CD4-positive, alpha-beta T cell treated with Interleukin-17A for 1 hour (primary cell): ENCODE results near the gene TYW1.
"Not testable (repeated sequence)": the region's sequence is repeated elsewhere in the genome, so short reads cannot be mapped to it uniquely, and the experiment has no call there.

ENCODE experiments used
- DNase-seq: peaks from one replicate; pipeline ENCODE4 v3.0.0-alpha.2; 2020

TYW1 gene

DNA sequence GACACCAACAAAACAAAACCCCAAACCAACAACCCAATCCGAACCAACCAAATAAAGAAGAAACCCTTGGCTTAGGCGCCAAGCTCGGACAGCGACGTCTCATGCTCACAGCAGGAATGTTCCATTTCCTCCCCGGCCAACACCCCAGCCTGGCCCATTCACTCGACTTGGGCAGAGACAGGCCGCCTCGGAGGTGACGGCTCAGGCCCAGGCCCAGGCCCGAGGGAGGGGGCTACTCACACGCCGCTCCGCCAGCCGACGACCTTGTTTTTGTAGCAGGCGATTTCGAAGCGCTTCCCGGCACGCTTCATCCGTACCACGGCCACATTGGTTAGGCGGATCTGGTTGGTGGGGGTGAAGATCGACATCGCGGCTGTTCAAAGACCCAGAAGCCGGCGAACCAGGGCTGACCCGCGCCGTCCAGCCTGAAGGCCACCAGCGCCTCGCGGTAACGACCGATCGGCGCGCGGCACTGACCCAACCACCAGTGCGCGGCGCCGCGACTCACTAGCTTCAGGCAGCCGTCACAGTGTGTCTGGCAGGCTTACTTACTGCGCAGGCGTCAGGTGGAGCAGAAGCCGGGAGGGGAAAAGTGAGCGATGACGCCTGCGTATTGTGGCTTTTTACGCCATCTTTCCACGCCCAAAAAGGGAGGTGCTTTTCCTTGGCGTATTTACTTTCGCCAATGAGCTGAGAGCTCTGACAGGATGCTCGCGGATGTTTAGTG lies 1.4 kb upstream of the TYW1 start, which contains the start of gene SBDS:
Gene SBDS (minus strand): TSS at position 537 of the 727 bp plus-strand sequence. CDS start 169 bp downstream, at position 368.
- DNase-seq: peak; percentile 99

DNA sequence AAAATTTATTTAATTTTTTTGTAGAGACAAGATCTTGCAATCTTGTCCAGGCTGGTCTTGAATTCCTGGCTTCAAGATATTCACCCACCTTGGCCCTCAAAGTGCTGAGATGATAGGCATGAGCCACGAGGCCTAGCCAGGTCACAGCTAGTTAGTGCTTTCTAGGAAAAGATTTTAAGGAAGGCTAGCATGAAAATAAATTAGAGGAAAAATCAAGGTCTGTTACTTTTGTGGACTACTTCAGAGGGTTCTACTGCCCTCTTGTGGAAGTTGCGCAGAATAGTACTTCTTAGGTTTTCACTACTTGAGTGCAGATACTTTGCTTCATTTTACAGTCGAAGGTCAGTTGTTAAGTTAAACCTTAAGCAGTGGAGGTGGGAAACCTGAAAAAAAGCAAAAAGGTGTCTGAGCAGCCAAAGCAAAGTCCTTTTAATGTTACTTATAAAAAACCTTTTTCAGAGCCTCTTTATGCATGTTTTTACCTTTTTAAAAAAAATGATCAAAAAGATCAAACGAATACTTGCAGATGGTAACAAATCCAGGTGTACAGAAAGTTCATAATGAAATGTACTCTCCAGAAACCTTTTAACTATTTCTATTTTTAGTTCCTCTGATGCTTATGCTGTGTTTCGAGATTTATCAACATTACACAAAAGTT lies 4.1 kb downstream of the TYW1 start:
- DNase-seq: peak; percentile 56

DNA sequence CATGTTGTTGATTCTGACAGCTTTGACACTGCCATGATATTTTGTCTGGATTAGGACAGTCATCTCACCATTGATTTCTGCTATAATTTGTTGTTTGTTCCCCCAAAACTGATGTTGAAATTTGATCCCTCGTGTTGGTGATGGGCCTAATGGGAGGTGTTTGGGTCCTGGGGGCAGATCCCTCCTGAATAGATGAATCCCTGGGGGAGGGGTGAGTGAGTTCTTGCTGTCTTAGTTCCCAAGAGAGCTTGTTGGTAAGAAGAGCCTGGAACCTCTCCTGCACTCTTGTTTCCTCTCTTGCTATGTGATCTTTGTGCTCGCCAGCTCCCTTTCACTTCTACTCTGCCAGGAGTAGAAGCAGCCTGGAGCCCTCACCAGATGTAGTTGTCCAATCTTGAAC lies 7.5 kb downstream of the TYW1 start:
- not testable (repeated sequence) for DNase-seq

DNA sequence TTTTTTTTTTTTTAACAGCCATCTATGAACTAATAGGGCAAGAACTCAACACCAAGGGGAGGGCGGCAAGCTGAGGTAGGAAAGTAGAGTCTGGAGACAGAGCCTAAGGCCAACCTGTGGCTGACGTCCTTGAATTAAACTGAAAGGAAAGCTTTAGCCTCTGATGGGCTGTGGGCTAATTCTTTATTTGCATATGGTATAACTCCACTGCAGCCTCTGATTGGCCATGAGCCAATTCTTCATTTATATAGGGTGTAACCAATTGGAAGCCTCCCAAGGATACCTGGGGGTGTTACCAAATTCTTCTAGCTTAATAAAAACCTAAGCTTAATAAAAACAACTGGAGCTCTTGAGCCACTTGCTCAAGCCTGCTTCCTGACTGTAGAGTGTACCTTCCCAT lies 10.3 kb downstream of the TYW1 start:
- DNase-seq: no peak

DNA sequence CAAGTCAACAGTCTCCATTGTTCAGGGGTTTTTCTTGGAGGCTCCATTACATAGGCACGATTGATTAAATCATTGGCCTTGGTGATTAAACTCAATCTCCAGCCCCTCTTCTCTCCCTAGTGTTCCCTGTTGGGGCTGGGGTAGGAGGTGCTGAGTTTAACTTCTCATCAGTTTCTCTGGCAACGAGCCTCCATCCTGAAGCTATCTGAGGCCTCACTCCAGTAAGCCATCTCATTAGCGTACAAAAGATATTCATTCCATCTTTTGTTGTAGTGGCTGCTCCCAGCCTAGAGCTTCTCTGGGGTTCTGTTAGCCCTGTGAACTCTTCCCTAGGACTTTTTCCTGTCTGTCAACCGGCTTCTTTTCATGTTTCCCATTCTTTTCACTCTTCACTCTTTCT lies 11.6 kb downstream of the TYW1 start:
- DNase-seq: no peak

DNA sequence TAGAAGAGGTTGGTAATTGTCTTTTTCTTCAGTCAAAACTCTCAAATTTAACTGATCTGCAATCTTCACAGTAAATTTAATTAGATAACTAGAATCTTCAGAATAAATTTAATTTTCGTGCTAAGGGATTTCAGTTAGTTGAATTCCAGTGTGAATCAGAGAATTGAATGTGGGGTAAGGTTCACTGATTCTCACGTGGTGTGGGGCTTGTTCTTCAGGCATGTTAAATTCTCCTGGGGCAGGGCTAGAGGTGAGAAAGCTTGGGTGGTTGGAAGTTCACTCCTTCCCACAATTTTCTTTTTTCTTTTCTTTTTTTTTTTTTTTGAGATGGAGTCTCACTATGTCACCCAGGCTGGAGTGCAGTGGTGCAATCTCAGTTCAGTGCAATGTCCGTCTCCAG lies 13.0 kb downstream of the TYW1 start:
- DNase-seq: not testable (repeated sequence)

DNA sequence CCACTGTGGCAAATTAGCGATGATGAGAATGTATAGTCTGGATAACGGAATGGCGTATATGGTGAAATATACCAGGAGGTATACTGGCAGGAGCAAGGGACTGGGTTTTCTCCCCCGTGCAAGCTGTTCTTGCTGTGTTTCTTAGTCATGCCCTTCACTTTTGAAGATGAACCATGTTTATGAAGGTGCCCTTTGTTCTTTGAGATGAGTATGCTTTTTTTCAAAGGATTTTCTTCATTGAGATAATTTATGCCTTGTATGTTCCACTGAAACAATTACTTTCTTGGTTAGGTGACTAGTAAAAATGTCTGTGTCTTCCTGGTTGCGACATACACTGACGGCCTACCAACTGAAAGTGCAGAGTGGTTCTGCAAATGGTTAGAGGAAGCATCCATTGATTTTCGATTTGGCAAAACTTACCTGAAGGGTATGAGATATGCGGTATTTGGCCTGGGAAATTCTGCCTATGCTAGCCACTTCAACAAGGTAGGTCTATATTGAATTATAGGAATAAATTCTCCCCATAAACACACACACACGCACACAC lies 17.5 kb downstream of the TYW1 start:
- DNase-seq: not testable (repeated sequence)

DNA sequence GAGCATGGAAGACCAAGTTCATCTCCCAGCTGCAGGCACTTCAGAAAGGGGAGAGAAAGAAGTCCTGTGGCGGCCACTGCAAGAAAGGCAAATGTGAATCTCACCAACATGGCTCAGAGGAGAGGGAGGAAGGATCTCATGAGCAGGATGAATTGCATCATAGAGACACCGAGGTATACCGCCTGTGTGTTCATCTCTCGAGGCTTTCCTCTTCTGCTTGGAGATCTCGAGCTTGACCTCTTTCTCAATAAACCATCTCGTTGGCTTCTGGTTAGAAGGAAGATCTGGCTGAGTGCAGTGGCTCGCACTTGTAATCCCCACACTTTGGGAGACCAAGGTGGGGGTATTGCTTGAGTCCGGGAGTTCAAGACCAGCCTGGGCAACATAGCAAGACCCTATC lies 21.3 kb downstream of the TYW1 start:
- DNase-seq: not testable (repeated sequence)

DNA sequence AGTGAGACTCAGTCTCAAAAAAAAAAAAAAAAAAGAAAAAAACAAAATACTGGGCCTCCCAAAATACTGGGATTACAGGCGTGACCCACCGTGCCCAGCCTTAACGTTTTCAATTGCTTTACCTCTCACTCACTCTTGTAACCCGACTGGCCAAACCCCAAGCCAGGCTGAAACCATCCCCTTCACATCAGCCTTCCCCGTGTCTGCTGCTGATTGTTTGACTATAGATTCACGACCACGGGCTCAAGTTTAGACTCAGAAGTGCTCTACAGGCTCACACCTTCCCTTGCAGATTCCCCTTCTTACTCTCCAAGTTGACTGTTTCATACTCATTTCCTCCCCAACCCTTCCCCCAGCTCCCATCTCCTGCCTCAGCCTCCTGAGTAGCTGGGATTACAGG lies 22.3 kb downstream of the TYW1 start:
- no peak for DNase-seq

DNA sequence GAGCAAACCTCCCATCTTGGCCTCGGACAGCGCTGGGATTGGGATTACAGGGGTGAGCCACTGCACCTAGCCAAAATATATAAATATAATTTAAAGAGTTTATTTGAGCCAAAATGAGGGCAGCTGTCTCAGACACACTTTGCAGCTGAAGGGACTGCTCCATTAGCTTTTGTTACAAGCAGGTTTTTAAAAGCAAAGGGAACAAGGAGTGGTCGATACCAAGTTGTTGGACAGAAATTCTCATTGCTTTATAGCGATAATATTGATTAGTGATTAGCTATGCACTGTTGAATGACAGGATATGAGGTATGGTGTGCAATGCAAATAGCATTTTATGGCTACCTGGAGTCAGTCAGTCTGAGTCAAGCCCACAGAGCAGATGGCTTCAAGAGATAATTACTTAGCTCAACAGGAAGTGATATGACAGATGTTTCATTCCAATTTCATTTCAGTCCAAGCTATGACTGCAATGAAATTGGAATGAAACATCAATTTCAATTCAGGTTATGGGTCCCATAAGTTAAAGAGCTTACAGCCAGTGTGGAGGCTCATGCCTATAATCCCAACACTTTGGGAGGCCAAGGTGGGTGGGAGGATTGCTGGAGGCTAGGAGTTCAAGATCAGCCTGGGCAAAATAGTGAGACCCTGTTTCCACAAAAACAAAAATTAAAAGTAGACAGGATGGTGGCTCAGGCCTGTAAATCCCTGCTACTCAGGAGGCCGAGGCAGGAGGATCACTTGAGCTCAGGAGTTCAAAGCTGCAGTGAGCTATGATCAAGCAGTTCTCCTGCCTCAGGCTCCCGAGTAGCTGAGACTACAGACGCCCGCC lies 23.1 kb downstream of the TYW1 start:
- DNase-seq: no peak

DNA sequence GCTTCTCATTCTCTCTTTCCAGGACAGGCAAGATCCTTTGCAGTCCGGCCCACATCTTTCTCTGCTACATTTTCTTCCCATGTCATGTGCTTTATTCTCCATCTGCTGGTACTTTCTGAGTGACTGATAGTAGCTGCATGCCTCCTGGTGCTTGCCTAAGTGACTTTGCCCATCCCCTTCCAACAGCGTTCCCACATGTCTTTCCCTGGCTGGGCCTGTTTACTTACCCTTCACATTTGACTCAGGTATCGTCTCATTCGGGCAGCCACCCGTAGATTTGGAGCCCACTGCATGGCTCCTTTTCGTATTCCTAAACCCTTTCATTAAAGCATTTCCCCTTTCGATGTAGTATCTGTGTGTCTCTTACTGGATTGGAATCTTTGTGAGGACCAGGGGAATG lies 24.6 kb downstream of the TYW1 start:
- DNase-seq: no peak

DNA sequence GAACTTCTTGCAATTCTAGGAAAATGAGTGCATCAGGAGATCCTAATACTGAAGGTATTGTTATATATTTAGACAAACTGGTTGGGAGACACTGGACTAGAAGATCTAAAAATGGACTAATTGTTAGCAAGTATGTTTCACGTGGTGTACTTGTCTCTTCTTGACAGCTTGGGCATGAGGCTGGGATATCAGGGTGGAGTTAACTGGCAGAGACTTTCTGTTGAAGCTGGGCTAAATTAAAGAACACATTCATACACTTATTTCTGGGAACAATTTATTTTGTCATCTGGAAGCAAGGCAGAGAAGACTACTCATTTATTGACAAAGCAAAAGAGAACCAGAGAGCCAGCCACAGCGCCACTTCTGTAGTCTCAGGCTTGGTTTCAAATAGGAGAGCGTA lies 25.9 kb downstream of the TYW1 start:
- no peak for DNase-seq

DNA sequence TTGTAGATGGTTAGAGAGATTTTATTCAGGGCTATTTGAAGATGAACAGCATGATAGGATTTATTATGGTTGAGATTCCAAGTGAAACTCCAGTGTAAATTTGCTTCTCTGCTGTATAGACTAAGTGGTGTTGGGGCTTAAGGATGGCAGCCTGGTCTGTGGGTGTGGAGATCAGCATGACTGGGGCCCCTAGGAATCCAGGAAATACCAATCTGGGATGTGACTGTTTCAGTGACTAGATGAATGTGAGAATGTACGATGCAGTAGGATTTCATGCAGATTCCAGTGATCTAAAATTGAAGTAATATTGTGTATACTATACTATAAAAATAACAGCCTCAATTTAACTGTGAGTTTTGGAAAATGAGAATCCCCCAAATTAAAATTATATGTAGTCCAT lies 28.8 kb downstream of the TYW1 start:
- DNase-seq: not testable (repeated sequence)

DNA sequence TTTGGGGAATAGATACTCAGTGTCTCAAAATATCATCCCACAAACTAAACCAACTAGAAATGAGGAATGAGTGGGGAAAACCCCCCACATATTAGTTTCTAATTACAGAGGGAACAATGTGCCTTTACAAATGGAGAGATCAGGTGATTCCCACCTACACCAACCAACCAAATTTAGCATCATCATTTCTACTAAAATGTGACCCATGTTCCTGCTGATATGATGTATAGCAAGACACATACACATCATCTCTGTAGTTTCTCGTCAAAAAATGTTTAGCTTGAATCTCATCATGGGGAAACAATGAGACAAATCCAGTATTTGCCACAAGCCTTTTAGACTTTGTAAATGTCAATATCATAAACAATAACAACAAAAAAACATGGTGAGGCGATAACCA lies 35.1 kb downstream of the TYW1 start:
- not testable (repeated sequence) for DNase-seq

DNA sequence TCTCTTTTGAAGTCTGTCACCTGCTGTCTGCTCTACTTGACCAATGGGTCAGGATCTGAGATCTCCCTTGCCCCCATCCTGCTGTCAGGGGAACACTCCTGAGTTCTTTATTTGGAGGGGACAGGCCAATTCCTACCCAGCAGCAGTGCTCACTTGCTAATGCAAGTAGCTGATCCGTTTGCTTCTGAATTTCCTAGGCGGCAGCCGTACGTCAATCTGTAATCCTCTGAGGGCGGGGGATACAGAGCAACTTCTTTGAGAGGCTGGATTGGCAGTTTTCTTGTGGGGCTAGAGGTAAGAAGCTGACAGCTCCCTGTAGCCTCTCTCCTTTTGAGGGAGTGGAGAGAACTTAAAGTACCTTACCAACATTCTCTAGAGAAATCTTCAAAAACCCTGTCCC lies 36.6 kb downstream of the TYW1 start:
- DNase-seq: no peak

DNA sequence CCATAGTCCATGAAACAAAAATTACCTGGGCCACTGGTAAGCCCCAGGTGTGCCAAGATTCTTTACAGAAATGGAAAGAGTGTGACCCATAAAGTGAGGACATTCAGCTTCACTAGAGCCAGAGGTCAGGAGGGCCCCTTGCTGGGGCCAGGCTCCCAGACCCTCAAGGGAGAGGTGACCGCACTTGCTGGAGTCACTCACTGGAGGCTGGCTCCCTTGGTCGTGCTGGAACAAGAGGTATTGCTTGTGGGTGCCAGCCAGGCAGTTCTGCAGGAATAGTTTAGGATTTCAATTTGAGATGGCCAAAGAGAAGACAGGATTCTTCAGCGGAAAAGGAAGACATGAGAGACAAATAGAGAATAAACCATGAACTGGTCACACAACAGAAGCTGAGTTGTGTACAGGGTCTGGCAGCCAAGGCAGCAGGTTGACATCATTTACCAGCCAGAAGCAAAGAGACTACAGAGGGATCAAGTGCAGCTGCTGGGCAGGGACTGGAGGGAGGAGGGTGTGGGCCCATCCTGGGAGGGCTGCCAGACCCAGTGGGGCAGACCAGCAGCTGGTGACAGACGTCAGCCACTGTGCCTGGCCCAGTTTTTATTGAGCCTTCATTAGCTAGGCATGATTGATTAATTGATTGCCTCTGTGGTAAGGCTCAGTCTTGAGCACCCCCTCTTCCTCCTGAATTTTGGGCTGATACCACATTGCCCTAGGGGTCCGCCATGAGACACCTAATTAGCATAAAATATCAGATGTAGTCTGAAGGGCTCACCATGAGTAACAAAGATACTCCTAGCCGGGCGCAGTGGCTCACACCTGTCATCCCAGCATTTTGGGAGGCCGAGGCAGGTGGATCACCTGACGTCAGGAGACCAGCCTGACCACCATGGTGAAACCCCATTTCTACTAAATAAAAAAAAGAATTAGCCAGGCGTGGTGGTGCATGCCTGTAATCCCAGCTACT lies 40.1 kb downstream of the TYW1 start:
- DNase-seq: not testable (repeated sequence)

DNA sequence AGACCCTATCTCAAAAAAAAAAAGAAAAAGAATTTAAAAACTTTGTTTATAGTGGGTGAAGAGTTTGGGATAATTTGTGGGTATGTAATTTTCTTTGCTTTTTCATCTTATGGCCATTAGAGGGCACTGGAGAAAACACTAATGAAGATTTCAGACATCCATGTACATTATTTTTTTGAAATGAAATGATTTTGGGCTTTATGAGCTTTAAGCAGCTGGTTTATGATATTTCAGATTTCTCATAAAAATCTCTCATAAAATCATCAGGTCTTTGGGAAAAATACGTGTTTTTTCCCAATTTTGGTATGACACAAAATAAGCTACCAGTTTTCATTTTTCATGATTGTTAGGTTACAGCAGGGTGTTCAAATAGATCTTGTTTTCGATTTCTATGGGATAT lies 44.2 kb downstream of the TYW1 start:
- DNase-seq: peak; percentile 5

DNA sequence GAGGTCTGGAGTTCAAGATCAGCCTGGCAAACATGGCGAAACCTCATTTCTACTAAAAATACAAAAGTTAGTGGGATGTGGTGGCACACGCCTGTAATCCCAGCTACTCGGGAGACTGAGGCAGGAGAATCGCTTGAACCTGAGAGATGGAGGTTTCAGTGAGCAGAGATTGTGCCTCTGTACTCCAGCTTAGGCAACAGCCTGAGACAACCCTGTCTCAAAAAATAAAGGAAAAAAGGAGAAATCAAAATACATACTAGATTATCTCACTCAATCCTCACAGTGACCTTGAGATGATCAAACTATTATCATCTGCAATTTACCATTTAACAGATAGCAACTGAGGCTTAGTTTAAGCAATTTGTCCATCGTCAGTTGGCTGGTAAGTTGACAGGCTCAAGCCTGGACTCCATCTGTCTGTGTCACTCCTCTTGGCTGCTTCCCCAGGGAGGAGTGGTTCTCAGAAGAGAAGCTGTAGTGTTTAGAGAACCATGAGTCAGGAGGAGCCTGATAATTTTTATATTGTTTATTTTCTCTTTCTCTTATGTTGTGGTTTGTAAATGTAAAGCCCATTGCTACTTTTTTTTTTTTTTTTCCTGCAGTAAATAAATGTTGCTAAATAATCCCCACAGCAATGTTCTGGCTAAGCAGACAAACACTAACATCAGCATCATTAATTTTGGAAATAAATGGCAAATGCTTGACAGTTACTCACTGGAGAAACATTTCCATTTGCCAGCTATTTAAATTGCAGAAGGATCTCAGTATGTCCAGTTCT lies 46.3 kb downstream of the TYW1 start:
- DNase-seq: not testable (repeated sequence)

DNA sequence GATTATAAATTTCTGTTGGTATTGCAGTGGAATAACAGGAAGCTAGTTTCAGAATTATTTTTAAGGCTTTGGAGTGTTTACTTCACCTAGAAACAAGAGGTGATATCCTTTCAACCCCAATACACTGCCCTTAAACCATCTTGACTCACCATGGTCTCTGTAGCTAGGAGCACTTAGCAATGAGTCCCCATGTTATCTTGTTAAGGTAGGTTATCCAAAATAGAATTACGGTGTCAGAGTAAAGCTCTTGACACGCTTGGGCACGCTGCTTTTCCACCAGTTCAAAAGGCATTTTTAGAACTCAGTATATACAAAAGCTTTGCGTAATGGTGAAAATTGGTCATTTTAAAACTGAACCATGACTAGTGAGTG lies 46.9 kb downstream of the TYW1 start:
- DNase-seq: not testable (repeated sequence)

DNA sequence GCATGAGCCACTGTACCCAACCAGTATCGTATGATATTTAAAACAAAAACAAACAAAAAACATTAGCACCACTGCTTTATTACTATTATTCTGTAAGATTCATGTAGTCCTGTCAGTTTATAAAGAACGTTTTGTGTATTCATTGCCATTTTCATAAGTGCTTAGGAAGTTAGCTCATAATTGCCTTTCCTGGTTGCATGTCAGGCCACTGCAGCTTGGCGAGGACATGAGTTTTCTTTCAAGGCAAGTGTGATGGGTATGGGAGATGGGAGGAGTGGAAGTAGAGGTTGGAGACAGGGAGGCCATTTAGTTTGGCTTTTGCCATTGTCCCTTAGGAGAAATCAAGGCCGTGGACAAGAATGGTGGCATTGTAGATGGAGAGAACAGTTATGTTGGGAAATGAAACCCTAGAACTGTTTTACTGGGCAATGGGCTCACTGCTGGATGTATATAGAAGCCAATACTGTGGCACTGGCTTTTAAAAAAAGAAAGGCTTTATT lies 48.9 kb downstream of the TYW1 start:
- DNase-seq: no peak

DNA sequence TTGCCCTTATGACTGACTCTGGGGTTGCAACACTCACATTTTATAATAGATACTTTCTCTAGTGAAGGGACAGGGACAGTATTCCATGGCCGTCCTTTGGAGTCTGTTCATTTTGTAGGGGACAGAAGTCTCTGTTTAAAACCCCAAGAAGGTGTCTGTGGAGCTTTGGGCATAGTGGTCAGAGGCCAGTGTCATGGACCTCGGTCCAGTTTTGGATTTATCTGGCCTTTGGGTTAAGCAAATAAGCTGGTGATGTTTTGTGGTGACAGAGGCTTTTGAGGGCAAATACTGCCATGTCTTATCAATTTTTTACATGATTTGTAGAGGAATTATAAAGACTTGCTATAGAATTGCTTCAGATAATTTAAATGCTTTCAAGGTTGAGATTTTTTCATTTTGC lies 50.2 kb downstream of the TYW1 start:
- DNase-seq: not testable (repeated sequence)
